ENCODE results near the gene RANBP9.
A peak's percentile ranks its signal among the peaks of the same experiment; 100 is the strongest.

The RANBP9 gene

DNA sequence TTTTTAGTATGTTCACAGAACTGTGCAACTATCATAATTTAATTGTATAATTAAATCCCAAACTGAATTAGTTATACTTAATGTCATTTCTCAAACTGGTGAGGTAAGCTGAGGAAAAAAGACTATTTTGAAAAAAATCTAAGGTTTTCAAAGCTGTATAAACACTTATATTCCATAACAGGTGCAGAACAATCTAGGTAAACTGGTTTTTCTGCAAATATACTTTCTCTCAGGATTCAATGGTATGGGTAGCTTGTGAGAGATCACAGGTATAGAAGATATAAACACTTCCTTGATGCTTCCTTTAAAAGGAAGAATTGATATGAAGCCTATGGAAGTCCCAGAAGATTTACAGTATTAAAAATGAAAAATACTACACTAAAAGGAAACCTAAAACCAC, 62.8 kb downstream of the RANBP9 start:
- no peak for DNase-seq

DNA sequence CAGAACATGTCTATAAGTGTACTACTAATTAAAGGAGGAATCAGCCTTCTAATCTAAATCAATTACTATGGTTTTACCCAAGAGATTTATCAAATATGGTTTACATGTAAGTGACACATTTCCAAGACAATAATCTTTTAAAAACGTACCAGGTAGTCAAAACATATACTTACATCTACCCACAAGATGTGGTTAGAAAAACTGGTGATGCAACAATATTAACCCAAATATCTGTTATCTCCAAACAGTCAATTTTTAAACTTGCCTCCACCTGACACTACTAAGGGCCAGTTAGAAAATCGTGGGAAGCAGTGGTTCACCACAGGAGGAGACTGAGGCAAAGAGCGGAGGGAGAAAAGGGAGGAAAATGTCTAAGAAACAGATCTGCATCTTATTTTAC, 68.5 kb downstream of the RANBP9 start:
- DNase-seq, result no peak

DNA sequence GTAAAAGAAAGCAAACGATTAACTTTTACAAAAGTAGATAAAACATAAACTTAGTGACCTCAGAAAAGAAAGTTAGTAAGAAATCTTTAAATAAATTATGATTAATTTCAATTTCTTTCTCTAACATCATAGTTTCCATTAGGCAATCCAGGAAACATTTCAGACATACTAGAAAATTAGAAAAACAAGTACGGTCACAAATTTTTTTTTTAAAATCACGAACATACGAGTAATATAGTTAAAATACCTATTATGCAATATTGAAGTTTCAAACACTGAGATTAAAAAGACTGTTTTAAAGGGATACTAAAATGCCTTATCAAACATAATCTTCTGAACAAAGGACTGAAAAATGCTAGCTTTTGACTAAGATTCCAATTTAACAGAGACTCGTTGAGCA, 70.3 kb downstream of the RANBP9 start:
- DNase-seq, result peak; percentile 58

DNA sequence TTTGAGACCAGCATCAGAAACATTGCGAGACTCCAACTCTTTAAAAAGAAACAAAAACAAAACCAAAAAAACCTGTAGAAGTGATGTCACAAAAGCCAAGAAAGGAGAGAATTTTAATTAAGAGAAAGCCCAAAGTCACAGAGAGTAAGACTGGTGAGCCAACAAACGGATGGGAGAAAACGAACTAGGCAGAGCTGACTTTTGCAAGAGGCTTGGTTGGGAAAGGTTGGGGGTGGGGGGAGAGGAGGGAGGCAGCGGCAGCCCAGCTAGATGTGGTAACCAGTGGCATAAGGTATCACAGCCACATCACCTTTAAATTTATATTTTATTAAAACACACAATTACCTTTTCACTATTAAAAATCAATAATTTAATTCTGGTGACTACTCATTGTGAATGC, 73.0 kb downstream of the RANBP9 start:
- DNase-seq, result no peak

DNA sequence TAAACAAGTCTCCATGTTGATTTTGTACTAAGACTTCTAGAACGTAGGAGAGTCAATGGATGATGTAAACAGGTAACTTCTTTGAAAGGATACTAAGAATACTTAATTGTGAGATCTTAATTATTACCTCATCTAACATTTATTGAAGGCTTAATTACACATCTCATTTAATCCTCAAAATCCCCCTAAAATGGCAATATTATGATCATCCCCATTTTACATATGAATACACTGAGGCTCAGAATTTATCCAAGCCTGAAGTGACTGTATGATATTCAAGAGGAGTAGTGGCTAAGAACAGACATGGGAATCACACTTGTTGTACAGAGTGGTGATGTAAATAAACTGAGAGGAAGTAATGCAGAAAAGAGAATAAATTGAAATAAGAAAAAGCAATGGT, 73.6 kb downstream of the RANBP9 start:
- no peak for DNase-seq

DNA sequence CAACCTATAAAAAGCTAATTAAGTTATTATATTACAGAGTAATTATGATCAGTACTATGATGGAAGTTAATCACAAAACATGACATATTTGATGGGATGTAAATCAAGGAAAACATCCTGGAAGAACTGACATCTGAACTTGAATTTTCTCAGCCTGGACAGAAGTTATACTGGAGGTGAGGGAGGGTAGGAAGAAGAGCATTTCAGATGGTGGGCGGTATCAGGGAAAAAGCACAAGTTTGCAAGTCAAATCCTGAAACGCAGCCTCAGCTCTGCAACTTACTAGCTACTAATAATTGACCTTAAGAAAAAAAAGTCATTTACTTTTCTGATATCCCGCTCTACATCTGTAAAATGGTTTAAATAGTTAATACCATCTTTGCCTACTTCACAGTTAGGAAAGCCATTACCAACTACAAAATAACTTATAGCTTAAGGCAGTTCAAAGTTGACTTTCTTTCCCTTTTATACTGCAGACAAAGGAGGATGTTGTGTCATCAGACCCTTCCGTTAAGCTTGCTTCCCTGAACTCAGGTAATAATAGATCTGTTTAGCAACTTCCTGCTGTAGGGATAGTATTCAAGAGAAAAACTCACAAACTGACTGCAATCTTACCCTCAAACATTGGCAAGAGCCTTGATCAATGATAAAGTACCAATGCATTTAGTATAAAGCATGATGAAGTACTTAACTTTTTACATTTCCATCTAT, 75.5 kb downstream of the RANBP9 start:
- no peak for DNase-seq

DNA sequence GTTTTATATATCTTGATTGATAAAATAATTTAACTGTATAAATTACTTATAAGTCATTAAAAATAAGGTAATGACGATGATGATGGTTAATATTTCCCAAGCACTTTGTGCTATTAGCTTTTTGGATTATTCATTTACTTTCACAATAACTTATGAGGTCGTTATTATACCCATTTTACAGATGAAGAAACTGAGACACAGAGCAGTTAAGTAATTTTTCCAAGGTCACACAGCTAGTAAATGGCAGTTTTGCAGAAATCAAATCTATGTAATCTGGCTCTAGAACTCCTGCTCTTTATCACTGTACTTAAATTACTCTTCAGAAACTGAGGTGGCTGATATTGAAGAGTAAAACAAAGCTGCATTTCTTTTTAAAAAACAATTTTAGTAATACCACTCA, 78.3 kb downstream of the RANBP9 start:
- no peak for DNase-seq

DNA sequence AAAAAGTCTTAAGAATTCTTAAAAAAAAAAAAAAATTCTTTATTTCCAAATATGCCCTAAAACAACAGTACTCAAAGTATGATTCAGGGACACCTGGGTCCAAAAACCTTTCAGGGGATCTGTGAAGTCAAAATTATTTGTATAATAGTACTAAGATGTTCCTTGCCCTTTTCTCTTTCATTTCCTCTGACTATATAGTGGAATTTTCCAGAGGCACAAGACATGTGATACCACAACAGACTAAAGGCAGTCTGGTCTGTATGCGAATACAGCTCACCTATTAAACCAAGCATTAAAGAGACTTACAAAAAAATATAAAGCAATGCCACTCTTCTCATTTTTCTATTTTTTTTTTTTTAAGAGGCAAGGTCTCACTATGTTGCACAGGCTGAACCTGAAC, 81.1 kb downstream of the RANBP9 start:
- no peak for DNase-seq

DNA sequence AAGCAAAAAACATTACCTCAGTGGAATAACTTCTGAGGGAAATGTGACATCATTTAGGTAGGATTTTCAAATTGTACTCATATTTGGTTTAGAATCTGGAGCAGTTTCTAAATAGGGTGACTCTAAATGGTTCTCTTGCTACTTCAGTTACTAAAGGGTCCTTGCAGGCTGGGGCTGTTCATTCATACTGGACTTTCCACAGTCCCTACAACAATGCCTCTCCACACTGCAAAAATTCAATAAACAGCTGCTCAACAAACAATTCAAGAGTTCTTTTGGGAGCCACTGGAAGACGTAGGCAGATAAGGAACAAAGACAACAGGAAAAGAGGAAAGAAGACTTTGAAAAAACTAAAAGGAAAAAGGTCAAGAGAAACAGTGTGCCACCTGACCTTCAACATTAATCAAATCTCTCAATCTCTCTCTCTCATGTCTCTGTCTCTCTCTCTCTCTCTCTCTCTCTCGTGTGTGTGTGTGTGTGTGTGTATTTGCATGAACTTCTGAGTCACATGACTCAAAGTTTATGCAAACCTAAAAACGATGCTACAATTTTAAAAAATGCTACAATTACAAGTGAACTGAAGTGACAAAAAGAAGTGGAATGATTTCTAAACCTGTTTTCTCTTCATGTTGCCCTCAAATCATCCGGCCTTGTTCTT, 82.0 kb downstream of the RANBP9 start:
- no peak for DNase-seq

DNA sequence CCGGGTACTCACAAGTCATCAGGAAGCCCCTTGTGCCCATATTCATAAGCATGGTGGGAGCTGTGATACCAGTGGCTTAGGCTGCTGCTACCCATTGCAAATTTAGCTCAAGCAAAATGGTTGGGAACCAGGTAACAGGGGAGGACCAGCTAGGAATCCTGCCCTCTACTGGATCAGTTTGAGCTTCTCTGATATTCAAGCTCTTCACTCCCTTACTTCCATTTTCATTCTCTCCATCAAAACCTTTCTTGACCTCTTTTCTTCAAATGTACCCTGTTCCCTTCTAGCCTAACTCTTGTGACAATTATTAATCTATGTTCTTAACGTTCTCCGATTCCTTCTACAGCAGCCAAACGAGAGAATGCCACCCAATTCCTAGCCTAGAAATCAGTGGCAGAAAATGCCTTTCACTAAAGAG, 86.8 kb downstream of the RANBP9 start:
- DNase-seq, result peak; percentile 24

DNA sequence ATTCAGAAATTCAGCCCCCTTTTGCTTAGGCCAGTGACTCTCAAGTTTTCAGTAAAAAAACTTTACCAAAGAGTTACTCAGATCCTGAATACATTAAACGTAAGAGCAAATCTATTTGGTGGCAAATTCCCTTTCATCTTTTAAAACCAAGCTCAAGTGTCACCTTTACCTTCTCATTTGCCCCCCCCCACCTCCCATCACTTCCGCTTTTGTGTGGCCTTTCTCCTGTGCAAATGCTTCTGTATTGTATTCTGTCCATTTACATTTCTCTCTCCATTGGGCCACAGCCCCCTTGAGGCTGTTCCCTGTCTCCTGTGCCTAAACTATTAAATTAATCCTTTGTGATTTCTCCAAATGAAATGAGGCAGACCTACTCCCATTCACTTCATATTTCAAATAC, 94.6 kb downstream of the RANBP9 start:
- DNase-seq, result no peak

DNA sequence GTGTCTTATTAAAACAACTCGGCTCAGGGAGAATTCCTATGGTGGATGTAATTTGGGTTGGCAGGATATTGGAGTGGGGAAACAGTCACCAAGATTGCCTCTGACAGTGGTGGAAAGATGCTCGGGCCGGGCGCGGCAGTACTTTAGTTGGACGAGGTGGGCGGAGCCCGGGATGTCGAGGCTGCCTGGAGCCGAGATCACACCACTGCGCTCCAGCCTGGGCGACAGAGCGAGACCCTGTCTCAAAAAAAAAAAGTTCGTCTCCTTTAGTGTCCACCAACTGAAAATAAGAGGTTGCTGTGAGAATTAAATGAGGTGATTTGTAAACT, 95.9 kb downstream of the RANBP9 start:
- DNase-seq, result peak; percentile 43

DNA sequence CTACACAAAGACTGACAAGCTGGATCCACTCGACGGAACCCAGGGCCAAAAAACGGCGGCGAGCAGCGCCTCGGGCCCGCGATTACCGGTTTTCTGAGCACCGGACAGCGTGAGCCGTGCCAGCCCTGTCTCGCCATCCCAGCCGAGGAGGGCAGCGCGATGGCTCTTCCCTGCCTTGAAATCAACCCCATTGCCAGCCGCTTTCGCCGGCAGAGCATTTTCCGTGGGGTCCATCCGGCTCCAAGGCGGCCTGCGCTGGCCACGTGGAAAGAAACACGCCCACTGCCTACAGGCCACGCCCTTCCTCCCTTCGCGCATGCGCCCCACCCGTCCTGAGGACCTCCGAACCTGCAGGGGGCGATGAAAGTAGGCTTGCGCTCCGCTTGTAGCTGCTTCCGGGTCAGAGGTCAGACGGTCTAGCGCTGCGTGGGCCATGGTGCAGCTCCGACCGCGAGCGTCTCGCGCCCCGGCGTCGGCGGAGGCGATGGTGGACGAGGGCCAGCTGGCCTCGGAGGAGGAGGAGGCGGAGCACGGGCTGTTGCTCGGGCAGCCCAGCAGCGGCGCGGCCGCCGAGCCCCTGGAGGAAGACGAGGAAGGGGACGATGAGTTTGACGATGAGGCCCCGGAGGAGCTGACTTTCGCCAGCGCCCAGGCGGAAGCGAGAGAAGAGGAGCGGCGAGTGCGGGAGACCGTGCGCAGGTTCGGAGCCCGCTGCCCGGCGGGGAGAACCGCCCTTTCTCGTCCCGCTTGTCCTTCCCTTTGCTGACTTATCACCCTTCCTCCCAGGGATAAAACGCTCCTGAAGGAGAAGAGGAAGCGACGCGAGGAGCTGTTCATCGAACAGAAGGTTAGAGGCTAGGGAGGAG, 96.5 kb downstream of the RANBP9 start, which contains the start of gene NOL7:
Gene NOL7, plus strand, starts transcription at position 410 of the 866 bp plus-strand sequence. Its CDS starts 24 bp downstream, at position 434.
- DNase-seq, result peak; percentile 96

DNA sequence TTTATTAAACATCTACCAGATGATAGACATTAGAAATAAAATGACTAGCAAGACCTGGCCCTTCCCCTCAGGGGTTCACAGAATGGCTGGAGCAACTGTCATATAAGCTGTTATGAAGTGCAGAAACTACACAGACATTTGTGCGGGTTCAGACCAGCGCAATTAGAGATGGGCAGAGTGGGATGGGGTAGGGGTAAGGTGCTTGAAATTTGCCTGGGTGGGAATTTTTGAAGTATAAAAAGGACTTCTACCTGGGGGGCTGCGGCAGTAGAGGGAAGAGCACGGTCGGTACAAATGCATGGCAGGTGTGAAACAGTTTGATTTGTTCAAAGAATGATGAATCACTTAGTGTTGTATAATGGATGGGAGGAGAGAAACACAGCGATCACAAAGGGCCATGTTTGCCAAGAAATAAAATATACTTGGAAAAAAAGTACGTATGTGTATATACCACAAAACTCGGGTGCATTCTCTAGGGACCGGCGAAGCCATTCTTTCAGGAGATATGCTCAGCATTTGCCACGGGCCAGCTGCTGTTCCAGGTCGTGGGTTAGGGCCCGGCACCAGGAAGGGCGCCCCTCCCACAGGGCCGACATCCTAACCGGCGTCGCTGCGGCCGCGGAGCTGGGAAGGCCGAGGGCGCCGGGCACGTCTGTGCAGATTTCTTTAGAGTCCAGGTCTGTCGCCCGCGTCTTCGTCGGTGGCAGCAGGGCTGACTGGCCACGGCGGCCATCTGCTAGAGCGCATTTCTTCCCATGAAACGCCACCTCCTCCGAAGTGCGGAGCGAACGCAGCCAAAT, 97.3 kb downstream of the RANBP9 start:
- DNase-seq, result peak; percentile 52

DNA sequence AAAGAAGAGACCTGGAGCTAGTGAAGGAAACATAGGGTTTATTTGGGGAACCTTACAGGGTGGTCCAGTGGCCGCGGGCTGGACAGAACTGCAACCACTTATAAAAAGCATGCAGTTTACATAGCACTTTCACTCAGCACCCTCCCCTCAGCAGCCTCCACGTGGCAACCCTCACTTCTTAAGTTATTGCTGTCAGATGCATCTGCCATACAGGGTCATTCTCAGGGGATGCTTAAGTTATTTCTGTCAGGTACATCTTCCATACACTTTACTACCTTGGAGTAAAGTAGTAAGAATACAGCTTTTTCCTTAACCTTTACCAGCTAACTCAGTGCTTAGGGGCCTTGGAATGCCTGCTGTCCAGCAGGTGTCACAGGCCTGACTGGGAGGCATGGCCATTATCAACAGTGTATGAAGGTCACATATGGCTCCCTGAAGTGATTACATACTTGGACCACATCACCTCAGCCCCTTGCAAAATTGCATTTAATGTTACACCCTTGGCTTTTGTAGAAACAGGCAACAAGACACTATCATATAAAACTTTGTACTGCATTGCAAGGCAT, 98.5 kb downstream of the RANBP9 start:
- no peak for DNase-seq

DNA sequence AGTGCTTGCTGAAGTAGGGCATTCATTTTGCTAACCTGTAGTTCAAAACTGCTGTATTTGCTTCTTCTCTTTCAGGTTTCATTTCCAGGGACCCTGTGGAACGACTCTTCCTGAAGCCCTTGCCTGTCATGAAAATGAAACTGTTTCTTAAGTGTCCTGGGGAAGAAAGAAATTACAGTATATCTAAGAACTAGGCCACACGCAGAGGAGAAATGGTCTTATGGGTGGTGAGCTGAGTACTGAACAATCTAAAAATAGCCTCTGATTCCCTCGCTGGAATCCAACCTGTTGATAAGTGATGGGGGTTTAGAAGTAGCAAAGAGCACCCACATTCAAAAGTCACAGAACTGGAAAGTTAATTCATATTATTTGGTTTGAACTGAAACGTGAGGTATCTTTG, 99.9 kb downstream of the RANBP9 start:
- no peak for DNase-seq

DNA sequence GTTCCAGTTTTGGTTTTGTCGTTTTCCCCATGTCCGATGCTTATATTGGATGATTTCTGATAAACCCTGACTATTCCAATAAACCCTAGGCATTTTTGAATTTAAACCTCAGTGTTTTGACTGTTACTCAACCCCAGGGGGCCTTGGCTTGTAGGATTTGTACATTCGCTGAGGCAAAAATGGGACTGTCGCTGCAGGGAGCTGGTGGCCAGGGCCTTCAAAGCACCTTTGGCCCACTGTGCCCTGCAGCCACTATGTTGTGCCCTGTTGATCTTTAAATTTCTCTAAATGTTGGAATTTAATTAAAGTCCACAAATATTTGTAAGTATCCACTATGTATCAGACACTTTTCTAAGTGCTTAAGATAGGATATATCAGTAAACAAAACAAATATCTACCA, 106.0 kb downstream of the RANBP9 start:
- DNase-seq, result no peak

DNA sequence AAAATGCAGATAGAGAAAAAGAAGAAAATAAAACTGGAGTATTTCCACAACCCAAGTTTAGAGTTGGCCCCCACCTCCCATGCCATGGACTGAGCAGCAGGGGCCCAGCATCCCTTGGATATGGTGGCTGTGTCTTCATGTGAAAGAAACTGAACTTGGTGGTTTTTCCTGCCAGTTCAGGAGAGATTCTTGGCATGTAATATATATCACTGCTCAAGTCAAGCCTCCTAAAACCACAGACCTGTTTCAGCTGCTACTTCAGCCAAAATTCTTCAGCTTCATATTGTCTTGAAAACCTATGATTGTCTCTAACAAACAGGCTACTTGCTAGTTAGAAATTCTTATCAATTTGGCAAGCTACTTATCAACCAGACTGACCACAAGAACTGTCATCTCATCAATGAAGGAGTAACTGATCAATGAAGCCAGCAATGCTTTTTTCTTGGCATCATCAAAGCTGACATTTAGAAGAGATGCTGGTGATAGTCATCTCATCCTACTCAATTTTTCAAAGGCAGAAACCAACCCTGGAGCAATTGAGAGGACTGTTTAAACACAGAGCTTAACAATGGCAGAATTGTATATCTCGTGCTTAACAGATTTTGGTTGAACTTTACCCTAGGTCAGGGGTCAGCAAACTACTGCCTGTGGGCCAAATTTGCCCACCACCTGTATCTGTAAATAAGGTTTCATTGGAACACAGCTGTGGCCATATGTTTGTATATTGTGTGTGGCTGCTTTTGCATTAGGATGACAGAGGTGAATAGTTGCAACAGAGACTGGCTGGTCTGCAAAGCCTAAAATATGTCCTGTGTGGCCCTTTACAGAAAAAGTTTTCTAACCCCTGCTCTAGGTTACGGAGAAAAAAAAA, 106.9 kb downstream of the RANBP9 start:
- no peak for DNase-seq

DNA sequence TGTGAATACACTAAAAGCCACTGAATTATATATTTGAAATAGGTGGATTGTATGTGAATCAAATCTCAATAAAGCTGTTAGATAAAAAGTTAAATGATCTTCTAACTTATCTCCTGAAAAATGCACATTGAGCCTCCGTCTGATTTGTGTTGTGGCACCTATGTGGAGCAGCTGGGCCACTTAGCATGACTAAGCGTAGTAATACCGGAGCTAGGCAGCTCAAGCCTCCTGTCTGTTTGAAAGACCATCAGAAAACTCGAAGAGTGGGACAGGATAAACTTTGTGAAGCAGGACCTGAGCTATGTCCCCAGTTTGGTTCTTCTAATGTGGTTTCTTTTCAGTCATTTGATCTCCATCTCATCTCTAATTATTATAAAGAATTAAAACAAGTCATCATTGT, 107.5 kb downstream of the RANBP9 start:
- DNase-seq, result no peak

DNA sequence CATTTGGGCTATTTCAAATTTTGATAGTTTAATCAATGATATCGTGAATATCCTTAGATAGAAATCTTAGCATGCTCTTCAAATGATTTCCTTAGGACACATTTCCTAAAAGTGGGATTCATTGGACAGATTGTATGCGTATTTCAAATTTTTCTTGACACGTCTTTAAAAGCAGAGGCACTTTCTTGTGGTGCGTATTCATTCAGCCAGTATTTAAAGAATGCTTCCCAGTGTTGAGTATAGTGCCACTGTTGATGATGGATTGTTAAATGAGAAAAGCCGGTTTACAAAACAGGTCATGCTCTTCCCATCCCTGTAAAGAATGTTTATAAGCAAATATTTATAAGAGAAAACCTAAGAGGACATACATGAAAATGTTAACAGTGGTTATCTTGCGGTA, 111.6 kb downstream of the RANBP9 start:
- DNase-seq, result no peak

DNA sequence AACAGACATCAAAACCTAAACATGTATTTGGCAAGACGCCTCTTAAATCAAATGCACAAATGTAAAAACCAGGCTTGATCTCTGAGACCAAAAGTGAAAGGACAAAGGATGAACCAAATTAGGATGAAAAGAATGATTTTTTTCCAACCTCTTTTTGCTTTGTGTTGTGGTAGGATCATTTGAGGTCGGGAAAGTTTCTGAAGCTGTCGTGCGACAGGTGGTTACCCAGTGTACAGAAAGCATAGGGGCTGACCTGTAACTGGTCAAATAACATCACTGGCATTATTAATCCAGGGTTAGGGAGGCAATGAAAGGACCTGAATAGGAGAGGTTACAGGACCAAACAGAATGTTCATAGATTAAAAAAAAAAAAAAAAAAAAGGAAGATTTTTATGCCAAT, 114.6 kb downstream of the RANBP9 start:
- no peak for DNase-seq
